ENCODE results near the gene TUBD1. TPM values are rescaled to one million over a fixed set of nuclear protein-coding genes. Genes with fewer than 3 reads are reported as not detected.

The TUBD1 gene
- total and polyA plus RNA-seq, 2 of the 13 experiments (the other 11 are each of a cell fraction or from before 2014, with no cell fraction given), result 18.2 to 25.9 TPM

DNA sequence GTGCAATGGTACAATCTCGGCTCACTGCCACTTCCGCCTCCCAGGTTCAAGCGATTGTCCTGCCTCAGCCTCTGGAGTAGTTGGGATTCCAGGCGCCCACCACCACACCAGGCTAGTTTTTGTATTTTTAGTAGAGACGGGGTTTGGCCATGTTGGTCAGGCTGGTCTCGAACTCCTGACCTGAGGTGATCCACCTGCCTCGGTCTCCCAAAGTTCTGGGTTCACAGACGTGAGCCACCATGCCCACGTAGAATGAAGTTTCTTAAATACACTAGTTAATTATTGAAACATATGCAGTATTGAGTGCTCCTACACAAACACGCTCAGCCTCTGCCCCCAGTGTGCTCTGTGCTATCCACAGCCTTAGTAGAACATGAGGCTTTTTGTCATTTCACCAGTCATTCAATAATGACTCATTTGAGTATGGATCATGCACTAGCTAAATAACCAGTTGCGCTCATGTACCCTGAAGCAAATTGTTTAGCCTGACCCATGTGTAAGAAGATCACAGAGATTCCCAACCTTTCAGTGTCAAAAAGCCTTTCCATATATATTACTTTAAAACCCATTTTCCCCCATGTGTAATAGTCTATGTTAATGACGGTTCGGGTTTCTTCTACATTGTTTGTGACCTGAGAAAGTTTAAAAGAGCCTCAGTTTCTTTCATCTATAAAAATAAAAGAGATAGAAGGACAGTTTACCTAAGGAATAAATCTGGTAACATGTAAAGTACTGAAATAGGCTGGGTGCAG, 49.7 kb downstream of the TUBD1 start (continued):
- TF ChIP-seq, protein P1, sequence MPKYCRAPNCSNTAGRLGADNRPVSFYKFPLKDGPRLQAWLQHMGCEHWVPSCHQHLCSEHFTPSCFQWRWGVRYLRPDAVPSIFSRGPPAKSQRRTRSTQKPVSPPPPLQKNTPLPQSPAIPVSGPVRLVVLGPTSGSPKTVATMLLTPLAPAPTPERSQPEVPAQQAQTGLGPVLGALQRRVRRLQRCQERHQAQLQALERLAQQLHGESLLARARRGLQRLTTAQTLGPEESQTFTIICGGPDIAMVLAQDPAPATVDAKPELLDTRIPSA (CRISPR knock-in tag; IDR thresholded peaks at IDR 0.05; ENCODE audit: borderline replicate concordance), result peak; percentile 87; the same call in 1 of the 2 replicates
- TF ChIP-seq KLF11 (CRISPR knock-in tag; IDR thresholded peaks at IDR 0.05) (peak; percentile 70; the same call in 1 of the 2 replicates), TOPORS (CRISPR knock-in tag; IDR thresholded peaks at IDR 0.05) (peak; percentile 23; the same call in 1 of the 2 replicates), TMF1 (CRISPR knock-in tag; IDR thresholded peaks at IDR 0.05; ENCODE audit: low read depth) (no peak), ZNF468 (CRISPR knock-in tag; IDR thresholded peaks at IDR 0.05) (peak; percentile 69; the same call in 1 of the 2 replicates), CBFB (CRISPR knock-in tag; IDR thresholded peaks at IDR 0.05) (peak; percentile 44; the same call in 1 of the 2 replicates), ZSCAN20 (CRISPR knock-in tag; IDR thresholded peaks at IDR 0.05; ENCODE audit: borderline replicate concordance) (no peak), NFKBIZ (CRISPR knock-in tag; IDR thresholded peaks at IDR 0.05) (peak; percentile 67; the same call in 1 of the 2 replicates), ZNF768 (CRISPR knock-in tag; IDR thresholded peaks at IDR 0.05) (no peak), MYNN (CRISPR knock-in tag; IDR thresholded peaks at IDR 0.05; ENCODE audit: low read depth) (no peak), STAG1 (CRISPR knock-in tag; IDR thresholded peaks at IDR 0.05) (no peak), ASH2L (IDR thresholded peaks at IDR 0.05; ENCODE audit: insufficient read length, low read depth, low read length) (peak; percentile 43)
- TF ChIP-seq, protein P2, sequence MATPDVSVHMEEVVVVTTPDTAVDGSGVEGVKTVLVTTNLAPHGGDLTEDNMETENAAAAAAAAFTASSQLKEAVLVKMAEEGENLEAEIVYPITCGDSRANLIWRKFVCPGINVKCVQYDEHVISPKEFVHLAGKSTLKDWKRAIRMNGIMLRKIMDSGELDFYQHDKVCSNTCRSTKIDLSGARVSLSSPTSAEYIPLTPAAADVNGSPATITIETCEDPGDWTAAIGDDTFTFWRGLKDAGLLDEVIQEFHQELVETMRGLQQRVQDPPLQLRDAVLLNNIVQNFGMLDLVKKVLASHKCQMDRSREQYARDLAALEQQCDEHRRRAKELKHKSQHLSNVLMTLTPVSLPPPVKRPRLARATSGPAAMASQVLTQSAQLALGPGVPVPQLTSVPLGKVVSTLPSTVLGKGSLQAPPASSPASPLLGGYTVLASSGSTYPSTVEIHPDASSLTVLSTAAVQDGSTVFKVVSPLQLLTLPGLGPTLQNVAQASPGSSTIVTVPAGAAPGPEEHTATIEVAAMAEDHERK (CRISPR knock-in tag; IDR thresholded peaks at IDR 0.05; ENCODE audit: low read depth), result no peak; the same call in 1 of the 2 replicates
- TF ChIP-seq, protein P3, sequence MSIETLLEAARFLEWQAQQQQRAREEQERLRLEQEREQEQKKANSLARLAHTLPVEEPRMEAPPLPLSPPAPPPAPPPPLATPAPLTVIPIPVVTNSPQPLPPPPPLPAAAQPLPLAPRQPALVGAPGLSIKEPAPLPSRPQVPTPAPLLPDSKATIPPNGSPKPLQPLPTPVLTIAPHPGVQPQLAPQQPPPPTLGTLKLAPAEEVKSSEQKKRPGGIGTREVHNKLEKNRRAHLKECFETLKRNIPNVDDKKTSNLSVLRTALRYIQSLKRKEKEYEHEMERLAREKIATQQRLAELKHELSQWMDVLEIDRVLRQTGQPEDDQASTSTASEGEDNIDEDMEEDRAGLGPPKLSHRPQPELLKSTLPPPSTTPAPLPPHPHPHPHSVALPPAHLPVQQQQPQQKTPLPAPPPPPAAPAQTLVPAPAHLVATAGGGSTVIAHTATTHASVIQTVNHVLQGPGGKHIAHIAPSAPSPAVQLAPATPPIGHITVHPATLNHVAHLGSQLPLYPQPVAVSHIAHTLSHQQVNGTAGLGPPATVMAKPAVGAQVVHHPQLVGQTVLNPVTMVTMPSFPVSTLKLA (IDR thresholded peaks at IDR 0.05), result no peak; the same call in 1 of the 2 replicates
- TF ChIP-seq, protein P4, sequence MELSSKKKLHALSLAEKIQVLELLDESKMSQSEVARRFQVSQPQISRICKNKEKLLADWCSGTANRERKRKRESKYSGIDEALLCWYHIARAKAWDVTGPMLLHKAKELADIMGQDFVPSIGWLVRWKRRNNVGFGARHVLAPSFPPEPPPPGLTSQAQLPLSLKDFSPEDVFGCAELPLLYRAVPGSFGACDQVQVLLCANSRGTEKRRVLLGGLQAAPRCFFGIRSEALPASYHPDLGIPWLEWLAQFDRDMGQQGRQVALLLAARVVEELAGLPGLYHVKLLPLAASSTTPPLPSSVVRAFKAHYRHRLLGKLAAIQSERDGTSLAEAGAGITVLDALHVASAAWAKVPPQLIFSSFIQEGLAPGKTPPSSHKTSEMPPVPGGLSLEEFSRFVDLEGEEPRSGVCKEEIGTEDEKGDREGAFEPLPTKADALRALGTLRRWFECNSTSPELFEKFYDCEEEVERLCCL (CRISPR knock-in tag; IDR thresholded peaks at IDR 0.05; ENCODE audit: borderline replicate concordance), result no peak
- TF ChIP-seq, protein P5, sequence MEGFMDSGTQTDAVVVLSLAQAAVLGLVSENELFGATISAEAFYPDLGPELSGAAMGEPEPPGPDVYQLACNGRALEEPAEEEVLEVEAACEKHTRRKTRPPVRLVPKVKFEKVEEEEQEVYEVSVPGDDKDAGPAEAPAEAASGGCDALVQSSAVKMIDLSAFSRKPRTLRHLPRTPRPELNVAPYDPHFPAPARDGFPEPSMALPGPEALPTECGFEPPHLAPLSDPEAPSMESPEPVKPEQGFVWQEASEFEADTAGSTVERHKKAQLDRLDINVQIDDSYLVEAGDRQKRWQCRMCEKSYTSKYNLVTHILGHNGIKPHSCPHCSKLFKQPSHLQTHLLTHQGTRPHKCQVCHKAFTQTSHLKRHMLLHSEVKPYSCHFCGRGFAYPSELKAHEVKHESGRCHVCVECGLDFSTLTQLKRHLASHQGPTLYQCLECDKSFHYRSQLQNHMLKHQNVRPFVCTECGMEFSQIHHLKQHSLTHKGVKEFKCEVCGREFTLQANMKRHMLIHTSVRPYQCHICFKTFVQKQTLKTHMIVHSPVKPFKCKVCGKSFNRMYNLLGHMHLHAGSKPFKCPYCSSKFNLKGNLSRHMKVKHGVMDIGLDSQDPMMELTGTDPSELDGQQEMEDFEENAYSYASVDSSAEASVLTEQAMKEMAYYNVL (CRISPR knock-in tag; IDR thresholded peaks at IDR 0.05; ENCODE audit: borderline replicate concordance), result peak; percentile 80; the same call in 1 of the 2 replicates
- TF ChIP-seq, protein P6, sequence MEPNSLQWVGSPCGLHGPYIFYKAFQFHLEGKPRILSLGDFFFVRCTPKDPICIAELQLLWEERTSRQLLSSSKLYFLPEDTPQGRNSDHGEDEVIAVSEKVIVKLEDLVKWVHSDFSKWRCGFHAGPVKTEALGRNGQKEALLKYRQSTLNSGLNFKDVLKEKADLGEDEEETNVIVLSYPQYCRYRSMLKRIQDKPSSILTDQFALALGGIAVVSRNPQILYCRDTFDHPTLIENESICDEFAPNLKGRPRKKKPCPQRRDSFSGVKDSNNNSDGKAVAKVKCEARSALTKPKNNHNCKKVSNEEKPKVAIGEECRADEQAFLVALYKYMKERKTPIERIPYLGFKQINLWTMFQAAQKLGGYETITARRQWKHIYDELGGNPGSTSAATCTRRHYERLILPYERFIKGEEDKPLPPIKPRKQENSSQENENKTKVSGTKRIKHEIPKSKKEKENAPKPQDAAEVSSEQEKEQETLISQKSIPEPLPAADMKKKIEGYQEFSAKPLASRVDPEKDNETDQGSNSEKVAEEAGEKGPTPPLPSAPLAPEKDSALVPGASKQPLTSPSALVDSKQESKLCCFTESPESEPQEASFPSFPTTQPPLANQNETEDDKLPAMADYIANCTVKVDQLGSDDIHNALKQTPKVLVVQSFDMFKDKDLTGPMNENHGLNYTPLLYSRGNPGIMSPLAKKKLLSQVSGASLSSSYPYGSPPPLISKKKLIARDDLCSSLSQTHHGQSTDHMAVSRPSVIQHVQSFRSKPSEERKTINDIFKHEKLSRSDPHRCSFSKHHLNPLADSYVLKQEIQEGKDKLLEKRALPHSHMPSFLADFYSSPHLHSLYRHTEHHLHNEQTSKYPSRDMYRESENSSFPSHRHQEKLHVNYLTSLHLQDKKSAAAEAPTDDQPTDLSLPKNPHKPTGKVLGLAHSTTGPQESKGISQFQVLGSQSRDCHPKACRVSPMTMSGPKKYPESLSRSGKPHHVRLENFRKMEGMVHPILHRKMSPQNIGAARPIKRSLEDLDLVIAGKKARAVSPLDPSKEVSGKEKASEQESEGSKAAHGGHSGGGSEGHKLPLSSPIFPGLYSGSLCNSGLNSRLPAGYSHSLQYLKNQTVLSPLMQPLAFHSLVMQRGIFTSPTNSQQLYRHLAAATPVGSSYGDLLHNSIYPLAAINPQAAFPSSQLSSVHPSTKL (CRISPR knock-in tag; IDR thresholded peaks at IDR 0.05), result no peak; the same call in 1 of the 2 replicates
